ENCODE data around the gene B4GALT5.

Gene B4GALT5

DNA sequence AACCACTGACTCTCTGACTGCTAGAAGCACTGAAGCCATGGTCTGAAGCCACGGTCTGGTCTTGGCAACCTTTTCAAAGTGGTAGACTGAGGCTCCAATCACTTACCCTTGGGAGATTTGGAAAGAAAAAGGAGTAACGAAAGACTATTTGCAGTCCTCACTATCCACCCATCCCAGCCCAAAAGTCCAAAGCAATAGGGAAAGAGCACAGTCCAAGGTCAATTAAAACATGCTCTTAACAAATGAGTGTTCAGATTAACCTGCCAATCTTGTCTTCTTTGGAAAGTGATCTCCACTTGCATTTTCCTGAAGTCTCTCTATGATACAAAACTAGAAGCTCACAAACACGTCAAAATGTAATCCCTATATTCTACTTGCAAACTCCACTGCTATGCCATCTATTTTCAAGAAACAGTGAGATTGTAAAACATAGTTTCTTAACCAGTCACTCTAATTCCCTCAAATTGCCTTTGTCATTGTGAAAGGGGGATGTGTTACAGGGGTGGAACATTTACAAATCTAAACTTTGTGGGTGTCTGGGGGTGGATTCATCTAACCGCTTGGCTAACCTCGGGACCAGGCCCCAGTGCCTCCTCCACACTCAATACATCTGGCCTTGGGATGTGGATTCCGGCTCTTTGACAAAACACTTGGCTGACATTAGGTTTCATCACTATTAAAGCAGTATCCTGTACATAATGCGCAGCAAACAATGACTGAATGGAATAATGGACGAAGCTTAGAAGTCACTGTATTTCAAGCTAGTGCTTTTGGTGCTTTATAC lies 56.4 kb downstream of the B4GALT5 start:
- no peak for DNase-seq (ENCODE audit: low spot score)

DNA sequence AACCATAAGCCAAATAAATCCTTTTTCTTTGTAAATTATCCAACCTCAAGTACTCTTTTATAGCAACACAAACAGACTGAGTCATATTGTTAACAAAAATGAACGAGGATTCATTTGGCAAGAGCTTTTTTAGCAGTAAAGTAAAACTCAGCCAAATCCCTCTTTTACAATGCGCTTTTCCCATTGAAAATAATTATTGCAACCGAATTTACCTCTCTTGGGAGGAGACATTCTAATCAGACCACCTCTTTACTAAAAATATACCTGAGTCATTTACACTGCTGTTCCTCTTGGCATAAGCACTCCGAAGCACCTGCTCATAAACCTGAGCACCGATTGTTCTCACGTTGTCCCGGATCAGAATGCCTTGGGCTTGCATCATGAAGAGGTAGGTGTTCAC lies 57.4 kb downstream of the B4GALT5 start:
- no peak for DNase-seq (ENCODE audit: low spot score)

DNA sequence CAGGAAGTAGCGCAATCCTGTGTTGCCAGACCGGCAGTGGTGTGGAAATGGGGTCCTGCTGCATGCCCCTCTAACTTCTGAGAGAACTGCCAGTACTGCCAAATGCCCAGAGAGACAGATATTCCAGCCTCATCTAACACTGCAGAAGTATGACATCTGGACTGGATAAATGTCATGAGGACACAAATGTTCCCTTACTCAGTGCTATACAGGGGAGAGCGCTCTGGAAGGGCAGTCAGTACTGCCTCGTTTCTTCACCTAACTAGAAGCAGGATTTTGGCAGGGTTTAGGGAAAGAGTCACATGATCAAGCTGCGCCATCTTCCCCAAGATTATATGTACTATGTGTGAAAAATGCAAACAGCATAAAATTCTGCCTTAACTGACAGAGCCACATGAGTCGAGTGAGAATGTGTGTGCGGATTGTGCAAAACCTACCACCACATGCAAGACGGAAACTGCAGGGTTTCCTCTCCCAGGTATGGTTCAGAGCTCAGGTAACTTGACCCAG lies 59.7 kb downstream of the B4GALT5 start:
- DNase-seq (ENCODE audit: low spot score), result no peak

GRCh38 chr20:49649672-49650071 lies 64.0 kb downstream of the B4GALT5 start:
- no peak for DNase-seq (ENCODE audit: low spot score)

DNA sequence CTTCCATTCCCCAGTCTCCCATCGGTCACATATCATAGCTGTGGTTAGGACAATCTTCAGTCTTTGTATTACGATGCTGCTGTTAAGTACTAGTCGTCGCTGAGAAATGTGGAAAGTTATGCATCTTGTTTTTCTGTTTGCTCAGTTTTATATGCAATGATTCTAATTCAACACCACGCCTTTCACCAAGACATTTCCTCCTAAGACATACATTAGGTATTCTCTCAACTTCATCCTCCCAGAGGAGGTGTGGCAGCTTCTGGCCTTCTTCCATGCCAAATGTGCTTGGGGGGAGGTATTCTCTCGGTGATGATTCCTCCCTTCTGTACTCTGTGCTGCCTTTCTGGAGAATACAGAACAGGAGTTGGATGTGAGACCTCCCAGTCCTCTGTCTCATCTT lies 66.1 kb downstream of the B4GALT5 start:
- no peak for DNase-seq (ENCODE audit: low spot score)

DNA sequence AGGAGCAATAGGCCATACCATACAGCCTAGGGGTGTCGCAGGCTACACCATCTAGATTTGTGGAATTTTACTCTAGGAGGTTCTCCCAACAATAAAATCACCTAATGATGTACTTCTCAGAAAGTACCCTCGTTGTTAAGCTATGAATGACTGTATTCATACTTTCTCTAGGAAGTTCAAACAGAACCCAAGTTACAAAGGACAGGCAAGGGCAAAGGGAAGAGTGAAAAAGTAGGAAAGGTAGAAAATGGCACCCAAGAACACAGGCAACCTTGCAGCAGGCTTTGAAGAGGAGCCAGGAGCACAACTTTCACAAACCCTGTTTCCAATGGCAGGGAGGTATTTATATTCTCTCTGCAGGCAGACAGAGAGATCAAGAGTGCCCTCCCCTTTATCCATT lies 67.2 kb downstream of the B4GALT5 start:
- DNase-seq (ENCODE audit: low spot score), result no peak

- peak; percentile 51 for DNase-seq (ENCODE audit: low spot score)
Observed at GRCh38 chr20:49646126-49646525, 67.6 kb downstream of the B4GALT5 start.

GRCh38 chr20:49644980-49645565 lies 68.6 kb downstream of the B4GALT5 start:
- DNase-seq (ENCODE audit: low spot score), result no peak

DNA sequence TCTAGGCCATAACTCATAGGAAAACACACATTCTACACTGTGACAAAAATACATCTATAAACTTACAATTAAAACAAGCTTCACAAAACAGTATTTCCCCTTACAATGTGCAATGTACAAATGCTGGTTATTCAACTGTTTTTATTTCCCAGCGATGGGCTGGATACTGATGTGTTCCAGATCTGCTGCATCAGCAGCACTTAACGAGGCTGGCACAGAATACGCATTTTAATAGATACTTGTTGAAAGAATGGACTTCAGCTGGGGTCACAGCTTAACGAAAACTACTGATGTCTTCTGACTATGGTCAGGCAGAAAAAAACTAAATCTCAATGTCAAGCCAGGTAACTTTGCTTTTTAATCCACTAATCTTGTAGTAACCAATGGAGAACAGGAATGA lies 70.9 kb downstream of the B4GALT5 start:
- no peak for DNase-seq (ENCODE audit: low spot score)

DNA sequence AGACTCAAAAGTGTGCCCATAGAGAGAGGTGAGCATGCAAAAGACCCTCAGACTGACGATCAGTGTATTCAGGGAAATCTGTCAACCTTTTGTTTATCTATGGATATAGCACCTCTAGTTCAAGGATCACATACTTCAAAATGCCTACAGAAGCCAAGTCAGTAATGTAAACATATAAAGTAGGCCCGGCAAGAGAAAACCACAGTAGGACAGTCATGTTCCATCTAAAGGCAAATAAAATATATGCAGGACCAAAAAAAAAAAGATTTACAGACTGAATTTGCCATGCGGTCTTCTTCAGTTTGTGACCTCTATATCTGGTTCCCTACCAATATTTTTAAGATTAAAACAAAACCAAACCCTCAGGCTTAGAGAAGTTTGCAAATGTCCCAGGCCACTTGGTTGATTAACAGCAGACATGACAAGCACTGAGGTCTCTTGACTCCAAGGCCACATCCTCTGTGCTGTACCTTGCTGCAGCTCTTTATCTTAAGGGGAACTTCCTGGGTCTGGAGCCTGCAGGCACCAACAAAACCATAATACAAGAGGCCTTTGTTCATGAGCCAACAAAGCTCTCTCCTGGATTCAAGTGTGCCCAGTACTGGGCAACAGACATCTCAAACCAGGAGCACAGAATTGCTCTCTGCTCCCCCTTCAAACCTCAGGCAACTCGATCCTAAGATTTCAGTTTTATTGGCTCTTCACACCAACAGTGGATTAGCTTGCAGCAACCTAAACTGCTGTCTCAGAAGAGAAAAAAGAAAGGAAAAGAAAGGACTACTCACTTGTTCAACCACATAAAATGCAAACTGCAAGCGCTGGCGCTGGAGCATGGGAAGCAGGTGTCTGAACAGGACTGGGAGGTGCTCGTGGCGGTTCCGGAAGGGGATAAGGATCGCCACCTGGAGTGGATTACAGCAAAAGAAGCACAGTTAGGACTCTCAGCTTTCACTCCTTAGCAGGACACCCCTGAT lies 71.7 kb downstream of the B4GALT5 start:
- DNase-seq (ENCODE audit: low spot score), result no peak

- DNase-seq (ENCODE audit: low spot score), result no peak
Observed at GRCh38 chr20:49637046-49637637, 76.5 kb downstream of the B4GALT5 start.

DNA sequence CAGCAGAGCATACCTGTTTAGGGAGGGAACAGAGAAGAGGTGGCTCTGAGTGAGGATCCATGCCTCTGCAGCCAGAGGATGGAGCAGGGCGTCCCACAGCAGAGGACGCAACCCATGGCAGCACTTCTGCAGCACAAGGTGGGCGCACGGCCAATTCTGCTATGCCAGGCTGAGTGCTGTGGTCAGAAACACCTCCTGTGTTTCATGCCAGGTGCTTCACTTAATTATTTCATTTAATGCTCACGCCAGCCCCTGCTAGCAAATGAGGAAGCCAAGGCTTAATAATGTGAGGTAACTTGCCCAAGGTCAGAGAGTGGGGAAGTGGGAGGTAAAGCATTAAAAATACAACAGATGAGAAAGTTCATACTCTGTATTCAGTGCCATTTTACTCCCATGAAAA lies 77.2 kb downstream of the B4GALT5 start:
- no peak for DNase-seq (ENCODE audit: low spot score)

GRCh38 chr20:49635866-49636265 lies 77.8 kb downstream of the B4GALT5 start:
- no peak for DNase-seq (ENCODE audit: low spot score)

GRCh38 chr20:49635166-49635565 lies 78.5 kb downstream of the B4GALT5 start:
- DNase-seq (ENCODE audit: low spot score), result no peak

DNA sequence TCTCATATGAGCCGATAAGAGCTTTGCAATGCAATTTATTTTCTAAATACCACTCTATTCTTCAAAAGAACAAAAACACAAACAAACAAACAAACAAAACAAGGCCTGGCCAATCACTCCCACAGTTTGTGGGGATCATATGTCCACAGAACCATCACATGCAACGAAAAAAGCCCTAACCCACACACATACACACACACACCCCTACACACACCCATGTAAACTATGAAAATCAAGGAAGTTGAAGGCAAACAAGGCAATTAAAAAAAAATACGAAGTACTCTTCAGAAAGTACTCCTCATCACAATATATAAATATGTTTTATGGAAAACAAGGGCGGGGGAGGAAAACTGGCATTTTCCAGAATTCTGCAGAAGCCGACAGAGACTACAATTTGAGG lies 79.6 kb downstream of the B4GALT5 start:
- no peak for DNase-seq (ENCODE audit: low spot score)

- DNase-seq (ENCODE audit: low spot score), result no peak
Observed at GRCh38 chr20:49633643-49634042, 80.0 kb downstream of the B4GALT5 start.

GRCh38 chr20:49633023-49633422 lies 80.7 kb downstream of the B4GALT5 start:
- DNase-seq (ENCODE audit: low spot score), result no peak

GRCh38 chr20:49631856-49632418 lies 81.7 kb downstream of the B4GALT5 start:
- DNase-seq (ENCODE audit: low spot score), result no peak

- no peak for DNase-seq (ENCODE audit: low spot score)
Observed at GRCh38 chr20:49631061-49631716, 82.5 kb downstream of the B4GALT5 start.

DNA sequence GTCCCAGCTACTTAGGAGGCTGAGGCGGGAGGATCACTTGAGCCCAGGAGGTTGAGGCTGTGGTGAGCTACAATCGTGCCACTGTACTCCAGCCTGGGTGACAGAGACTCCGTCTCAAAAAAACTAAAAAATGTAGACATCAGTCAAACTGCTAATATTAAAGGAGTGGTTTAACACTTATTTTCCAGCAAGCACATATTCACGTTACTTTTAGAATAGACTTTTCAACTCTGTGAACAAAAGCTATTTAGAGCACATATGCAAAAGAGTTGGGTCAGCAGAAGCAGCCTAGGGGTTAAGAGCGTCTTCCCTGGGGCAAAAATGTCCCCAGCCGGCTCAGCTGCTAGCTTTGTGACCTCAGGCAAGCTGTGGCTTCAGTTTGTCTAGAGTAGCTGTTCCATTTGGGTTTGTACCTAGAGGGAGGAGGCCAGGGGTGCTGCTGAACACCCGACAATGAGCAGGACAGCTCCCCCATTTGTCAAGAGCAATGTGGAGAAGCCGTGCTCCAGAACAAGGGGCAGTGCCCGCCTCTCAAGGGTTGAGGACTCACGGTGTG lies 83.2 kb downstream of the B4GALT5 start:
- DNase-seq (ENCODE audit: low spot score), result no peak

DNA sequence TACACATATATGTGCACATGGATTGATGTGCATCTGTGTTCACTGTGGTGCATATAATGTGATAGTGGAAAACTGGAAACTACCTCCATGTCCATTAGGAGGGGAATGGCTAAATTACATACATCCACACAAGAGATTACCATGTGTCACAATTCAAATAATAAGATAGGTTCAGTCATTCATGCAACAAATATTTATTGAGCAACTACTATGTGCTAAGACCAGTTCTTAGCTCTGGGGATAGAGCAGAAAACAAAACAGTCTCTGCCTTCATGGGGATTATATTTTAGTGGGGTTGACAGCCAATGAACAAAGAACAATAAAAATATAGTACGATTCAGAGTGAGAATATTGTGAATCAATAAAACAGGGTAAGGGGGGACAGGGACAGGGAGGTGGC lies 84.1 kb downstream of the B4GALT5 start:
- no peak for DNase-seq (ENCODE audit: low spot score)

Data from RKO (cell line).